ENCODE results near the gene KCNJ15.

KCNJ15 gene

DNA sequence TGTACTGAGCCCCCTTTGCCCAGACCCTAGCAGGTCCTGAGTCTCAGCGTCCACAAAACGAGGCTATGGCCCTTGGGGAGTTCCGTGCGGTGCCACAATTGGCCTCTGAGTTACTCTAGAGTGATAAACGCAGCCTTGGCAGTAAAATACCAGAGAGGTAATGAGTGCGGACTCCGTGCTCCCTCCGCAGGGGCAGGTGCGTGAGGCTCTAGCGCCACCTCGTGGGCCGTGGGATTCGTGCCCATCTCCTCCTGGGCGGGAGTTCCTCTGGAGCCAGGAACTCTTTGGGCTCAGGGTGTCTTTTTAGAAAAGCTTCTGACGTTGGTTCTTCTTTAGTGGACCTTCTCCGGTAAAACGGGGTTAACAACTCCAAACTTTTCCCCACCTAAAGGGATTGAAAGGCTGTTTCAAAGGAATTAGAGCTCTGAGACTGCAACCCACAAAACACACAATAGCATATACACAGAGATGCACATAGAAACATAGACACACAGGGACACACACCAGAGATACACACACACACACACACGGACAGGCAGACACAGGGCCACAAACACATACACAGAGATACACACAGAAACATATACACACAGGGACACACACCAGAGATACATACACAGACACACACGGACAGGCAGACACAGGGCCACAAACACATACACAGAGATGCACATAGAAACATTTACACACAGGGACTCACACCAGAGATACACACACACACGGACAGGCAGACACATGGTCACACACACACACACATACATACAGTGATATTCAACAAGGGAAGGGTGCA is 99.4 kb downstream of the KCNJ15 start:
- peak; percentile 54 for DNase-seq (ENCODE audit: low read depth)

Data from stromal cell of bone marrow (primary cell).